ENCODE measurements around the gene CASK.

Gene CASK

DNA sequence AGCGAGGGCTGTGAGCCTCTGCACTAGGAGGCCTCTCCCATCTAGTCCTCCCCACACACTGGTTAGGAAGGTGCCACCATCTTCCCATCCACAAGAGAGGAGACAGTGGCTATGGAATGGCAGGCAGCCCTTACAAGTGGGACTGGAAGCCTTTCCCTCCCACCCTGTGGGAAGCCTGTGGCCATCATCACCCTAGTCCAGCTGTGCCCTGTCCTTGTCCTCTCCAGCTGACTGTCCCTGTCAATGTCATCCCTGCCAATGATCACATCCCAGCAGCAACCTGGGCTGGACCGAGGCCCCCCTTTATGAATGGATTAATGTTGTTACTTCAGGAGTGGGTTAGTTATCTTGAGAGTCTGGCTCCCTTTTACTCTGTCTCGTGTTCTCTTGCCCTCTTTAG, 423.4 kb downstream of the CASK start:
- Histone ChIP-seq H3K27ac (ENCODE audit: low read length) (no peak overlapping the region), H3K4me3 (ENCODE audit: low read length in 2 of 2) (no peak overlapping the region), H3K9me3 (ENCODE audit: control insufficient read depth in 2 of 2, low read length in 2 of 2) (peaks cover 0 to 5% of the 10 kb centered on the region in 2 donors), H3K9ac (ENCODE audit: low read length in 2 of 2) (no peak overlapping the region), H3K36me3 (ENCODE audit: control insufficient read depth in 2 of 2, insufficient read depth in 2 of 2, low read length in 2 of 2) (no peaks in the 10 kb centered on the region), H3K27me3 (ENCODE audit: control insufficient read depth in 1 of 2, insufficient read depth in 2 of 2, low read length in 2 of 2) (no peaks in the 10 kb centered on the region), H3K4me1 (ENCODE audit: control insufficient read depth, insufficient read depth, low read length) (no peaks in the 10 kb centered on the region)

- H3K27me3 ChIP-seq (ENCODE audit: control insufficient read depth in 1 of 2, insufficient read depth in 2 of 2, low read length in 2 of 2) = no peaks in the 10 kb centered on the region
- H3K9ac ChIP-seq (ENCODE audit: low read length in 2 of 2) = no peak overlapping the region
- no peak overlapping the region for H3K4me3 ChIP-seq (ENCODE audit: low read length in 2 of 2)
- no peaks in the 10 kb centered on the region for H3K4me1 ChIP-seq (ENCODE audit: control insufficient read depth, insufficient read depth, low read length)
- H3K36me3 ChIP-seq (ENCODE audit: control insufficient read depth in 2 of 2, insufficient read depth in 2 of 2, low read length in 2 of 2) = no peaks in the 10 kb centered on the region
- peaks cover 0 to 5% of the 10 kb centered on the region in 2 donors for H3K9me3 ChIP-seq (ENCODE audit: control insufficient read depth in 2 of 2, low read length in 2 of 2)
- H3K27ac ChIP-seq (ENCODE audit: low read length) = no peak overlapping the region
Measured at GRCh38 chrX:41499195-41499594, 424.2 kb downstream of the CASK start.

DNA sequence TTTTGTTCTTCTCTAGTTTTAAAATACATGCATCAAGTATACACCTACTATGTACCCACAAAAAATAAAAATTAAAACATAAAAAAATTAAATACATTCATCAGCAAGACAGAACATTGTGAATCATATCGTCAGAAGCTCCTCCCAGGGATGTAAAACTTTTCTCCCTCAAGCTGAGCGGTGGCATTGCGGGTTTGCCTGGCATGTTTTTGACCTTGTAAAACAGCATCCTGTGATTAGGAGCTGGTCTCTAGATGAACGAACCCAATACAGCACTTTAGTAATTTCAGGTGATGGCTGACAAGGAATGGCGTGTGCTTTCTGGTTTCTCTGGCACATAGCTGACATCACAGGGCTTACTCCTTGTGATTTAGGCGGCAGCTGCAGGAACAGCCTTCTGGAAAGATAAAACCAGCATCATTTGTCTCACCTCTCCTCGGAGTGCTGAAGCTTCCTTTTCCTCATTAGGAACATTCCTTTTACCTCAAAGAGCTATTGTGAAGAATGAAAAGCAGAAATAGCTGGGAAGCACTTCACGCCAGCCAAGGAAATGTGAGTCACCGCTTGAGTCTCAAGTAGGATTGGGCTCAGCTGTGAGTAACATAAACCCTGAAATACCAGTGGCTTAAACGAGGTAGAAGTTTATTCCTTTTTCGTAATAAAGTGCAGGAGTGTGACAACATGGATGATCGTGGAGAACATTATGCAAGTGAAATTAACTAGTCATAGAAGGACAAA, 431.9 kb downstream of the CASK start:
- H3K27me3 ChIP-seq (ENCODE audit: control insufficient read depth in 1 of 2, insufficient read depth in 2 of 2, low read length in 2 of 2) = no peaks in the 10 kb centered on the region
- no peak overlapping the region for H3K9ac ChIP-seq (ENCODE audit: low read length in 2 of 2)
- no peaks in the 10 kb centered on the region for H3K36me3 ChIP-seq (ENCODE audit: control insufficient read depth in 2 of 2, insufficient read depth in 2 of 2, low read length in 2 of 2)
- no peak overlapping the region for H3K27ac ChIP-seq (ENCODE audit: low read length)
- no peaks in the 10 kb centered on the region for H3K9me3 ChIP-seq (ENCODE audit: control insufficient read depth in 2 of 2, low read length in 2 of 2)
- H3K4me3 ChIP-seq (ENCODE audit: low read length in 2 of 2) = no peak overlapping the region
- peaks cover 2% of the 10 kb centered on the region for H3K4me1 ChIP-seq (ENCODE audit: control insufficient read depth, insufficient read depth, low read length)

- no peaks in the 10 kb centered on the region for H3K36me3 ChIP-seq (ENCODE audit: control insufficient read depth in 2 of 2, insufficient read depth in 2 of 2, low read length in 2 of 2)
- no peak overlapping the region for H3K9ac ChIP-seq (ENCODE audit: low read length in 2 of 2)
- no peak overlapping the region for H3K27ac ChIP-seq (ENCODE audit: low read length)
Measured at GRCh38 chrX:41490446-41490845, 432.9 kb downstream of the CASK start.

DNA sequence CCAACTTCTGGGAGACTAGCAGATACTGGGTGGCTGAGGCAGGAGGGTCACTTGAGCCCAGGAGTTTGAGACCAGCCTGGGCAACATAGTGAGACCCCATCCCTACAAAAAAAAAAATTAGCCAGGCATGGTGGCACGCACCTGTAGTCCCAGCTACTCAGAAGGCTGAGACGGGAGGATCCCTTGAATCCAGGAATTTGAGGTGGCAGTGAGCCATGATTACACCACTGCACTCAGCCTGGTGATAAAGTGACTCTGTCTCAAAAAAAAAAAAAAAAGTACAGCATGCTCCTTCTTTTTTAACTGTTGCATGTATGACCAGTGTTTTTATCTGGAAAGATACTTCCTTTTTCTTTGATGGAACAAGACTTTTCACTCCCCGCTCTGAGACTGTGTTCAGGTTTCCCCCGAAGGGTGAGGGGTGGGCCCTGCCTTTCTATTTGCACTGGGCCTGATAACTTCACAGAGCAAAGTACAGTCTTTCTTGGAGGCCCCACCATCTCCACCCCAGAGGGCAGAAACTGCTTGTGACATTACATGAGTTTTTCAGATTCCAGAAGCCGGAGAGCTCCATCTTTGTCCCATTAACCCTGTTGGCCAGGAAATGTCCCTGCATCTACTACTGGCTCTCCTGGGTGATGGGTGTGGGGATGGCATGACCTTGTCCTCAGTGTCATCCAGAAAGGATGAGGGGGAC, 441.1 kb downstream of the CASK start:
- Histone ChIP-seq H3K27me3 (ENCODE audit: control insufficient read depth in 1 of 2, insufficient read depth in 2 of 2, low read length in 2 of 2) (peaks cover 0 to 6% of the 10 kb centered on the region in 2 donors), H3K27ac (ENCODE audit: low read length) (no peak overlapping the region), H3K9ac (ENCODE audit: low read length in 2 of 2) (no peak overlapping the region), H3K36me3 (ENCODE audit: control insufficient read depth in 2 of 2, insufficient read depth in 2 of 2, low read length in 2 of 2) (no peaks in the 10 kb centered on the region), H3K4me1 (ENCODE audit: control insufficient read depth, insufficient read depth, low read length) (no peaks in the 10 kb centered on the region), H3K4me3 (ENCODE audit: low read length in 2 of 2) (no peak overlapping the region), H3K9me3 (ENCODE audit: control insufficient read depth in 2 of 2, low read length in 2 of 2) (no peaks in the 10 kb centered on the region)

More at GRCh38 chrX:41490446-41490845, 432.9 kb downstream of the CASK start:
- H3K4me1 ChIP-seq (ENCODE audit: control insufficient read depth, insufficient read depth, low read length) = peaks cover 2% of the 10 kb centered on the region
- no peaks in the 10 kb centered on the region for H3K27me3 ChIP-seq (ENCODE audit: control insufficient read depth in 1 of 2, insufficient read depth in 2 of 2, low read length in 2 of 2)
- H3K4me3 ChIP-seq (ENCODE audit: low read length in 2 of 2) = no peak overlapping the region
- no peaks in the 10 kb centered on the region for H3K9me3 ChIP-seq (ENCODE audit: control insufficient read depth in 2 of 2, low read length in 2 of 2)

GRCh38 chrX:41481264-41482109, 441.9 kb downstream of the CASK start:
- peaks cover 0 to 6% of the 10 kb centered on the region in 2 donors for H3K27me3 ChIP-seq (ENCODE audit: control insufficient read depth in 1 of 2, insufficient read depth in 2 of 2, low read length in 2 of 2)
- no peaks in the 10 kb centered on the region for H3K36me3 ChIP-seq (ENCODE audit: control insufficient read depth in 2 of 2, insufficient read depth in 2 of 2, low read length in 2 of 2)
- H3K4me1 ChIP-seq (ENCODE audit: control insufficient read depth, insufficient read depth, low read length) = no peaks in the 10 kb centered on the region
- H3K27ac ChIP-seq (ENCODE audit: low read length) = no peak overlapping the region
- no peak overlapping the region for H3K4me3 ChIP-seq (ENCODE audit: low read length in 2 of 2)
- H3K9ac ChIP-seq (ENCODE audit: low read length in 2 of 2) = no peak overlapping the region
- H3K9me3 ChIP-seq (ENCODE audit: control insufficient read depth in 2 of 2, low read length in 2 of 2) = no peaks in the 10 kb centered on the region

DNA sequence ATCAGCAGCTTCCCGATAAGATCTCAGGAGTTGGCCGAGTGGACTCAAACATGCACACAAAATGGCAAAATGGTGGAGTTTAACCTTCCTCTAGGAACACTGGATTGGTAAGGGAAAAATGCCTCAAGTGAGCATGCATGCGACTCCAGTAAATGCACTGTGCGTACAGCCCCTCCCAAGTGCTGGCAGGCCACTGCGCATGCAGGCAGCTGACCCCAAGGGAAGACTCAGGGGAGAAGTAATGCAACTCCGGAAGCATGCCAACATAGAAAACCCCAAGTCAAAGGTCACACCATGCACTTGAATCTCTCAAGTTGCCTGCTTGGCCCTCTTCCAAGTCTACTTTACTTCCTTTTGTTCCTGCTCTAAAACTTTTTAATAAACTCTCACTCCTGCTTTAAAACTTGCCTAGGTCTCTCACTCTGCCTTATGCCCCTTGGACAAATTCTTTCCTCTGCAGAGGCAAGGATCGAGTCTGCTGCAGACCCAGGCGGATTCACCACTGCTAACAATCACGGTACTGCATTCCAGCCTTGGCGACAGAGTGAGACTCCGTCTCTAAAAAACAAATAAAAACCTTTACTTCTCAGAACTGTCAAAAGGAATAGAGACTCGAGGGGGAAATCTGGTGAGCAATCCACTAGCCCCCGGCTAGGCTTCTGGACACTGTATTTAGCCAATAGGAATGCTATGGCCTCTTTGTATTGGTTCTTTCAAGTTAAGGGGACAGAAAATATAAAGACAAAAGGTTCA, 442.7 kb downstream of the CASK start:
- H3K36me3 ChIP-seq (ENCODE audit: control insufficient read depth in 2 of 2, insufficient read depth in 2 of 2, low read length in 2 of 2) = no peaks in the 10 kb centered on the region
- no peak overlapping the region for H3K27ac ChIP-seq (ENCODE audit: low read length)
- no peaks in the 10 kb centered on the region for H3K9me3 ChIP-seq (ENCODE audit: control insufficient read depth in 2 of 2, low read length in 2 of 2)
- peaks cover 0 to 9% of the 10 kb centered on the region in 2 donors for H3K27me3 ChIP-seq (ENCODE audit: control insufficient read depth in 1 of 2, insufficient read depth in 2 of 2, low read length in 2 of 2)
- no peaks in the 10 kb centered on the region for H3K4me1 ChIP-seq (ENCODE audit: control insufficient read depth, insufficient read depth, low read length)
- H3K4me3 ChIP-seq (ENCODE audit: low read length in 2 of 2) = no peak overlapping the region
- no peak overlapping the region for H3K9ac ChIP-seq (ENCODE audit: low read length in 2 of 2)

DNA sequence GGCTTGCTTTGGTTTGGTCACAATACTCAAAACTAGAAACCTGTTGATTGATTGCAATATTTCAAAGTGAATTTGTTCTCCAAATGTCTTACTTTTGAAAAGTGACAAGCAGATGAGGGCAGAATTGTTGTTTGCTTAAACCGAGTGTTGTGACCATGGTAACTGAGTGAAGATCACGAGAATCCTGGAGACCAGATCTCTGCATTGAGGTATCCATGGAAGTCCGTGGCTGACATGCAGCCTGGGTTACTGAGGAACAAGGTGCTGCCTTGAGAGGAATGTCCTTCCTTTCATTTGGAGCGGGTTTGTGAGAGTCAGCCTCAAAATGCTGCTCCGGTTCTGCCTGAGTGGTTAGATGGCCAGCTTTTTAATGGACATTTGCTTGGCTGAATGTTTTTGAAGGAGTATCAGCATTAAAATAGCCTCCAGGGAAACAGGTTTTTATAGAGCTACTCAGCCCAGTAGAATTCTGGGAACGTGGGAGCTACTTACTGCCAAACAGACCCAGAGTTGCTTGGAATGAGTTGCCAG, 444.9 kb downstream of the CASK start:
- no peak overlapping the region for H3K4me3 ChIP-seq (ENCODE audit: low read length in 2 of 2)
- no peaks in the 10 kb centered on the region for H3K36me3 ChIP-seq (ENCODE audit: control insufficient read depth in 2 of 2, insufficient read depth in 2 of 2, low read length in 2 of 2)
- no peaks in the 10 kb centered on the region for H3K9me3 ChIP-seq (ENCODE audit: control insufficient read depth in 2 of 2, low read length in 2 of 2)
- H3K27me3 ChIP-seq (ENCODE audit: control insufficient read depth in 1 of 2, insufficient read depth in 2 of 2, low read length in 2 of 2) = peaks cover 0 to 12% of the 10 kb centered on the region in 2 donors
- no peaks in the 10 kb centered on the region for H3K4me1 ChIP-seq (ENCODE audit: control insufficient read depth, insufficient read depth, low read length)
- no peak overlapping the region for H3K9ac ChIP-seq (ENCODE audit: low read length in 2 of 2)
- no peak overlapping the region for H3K27ac ChIP-seq (ENCODE audit: low read length)

DNA sequence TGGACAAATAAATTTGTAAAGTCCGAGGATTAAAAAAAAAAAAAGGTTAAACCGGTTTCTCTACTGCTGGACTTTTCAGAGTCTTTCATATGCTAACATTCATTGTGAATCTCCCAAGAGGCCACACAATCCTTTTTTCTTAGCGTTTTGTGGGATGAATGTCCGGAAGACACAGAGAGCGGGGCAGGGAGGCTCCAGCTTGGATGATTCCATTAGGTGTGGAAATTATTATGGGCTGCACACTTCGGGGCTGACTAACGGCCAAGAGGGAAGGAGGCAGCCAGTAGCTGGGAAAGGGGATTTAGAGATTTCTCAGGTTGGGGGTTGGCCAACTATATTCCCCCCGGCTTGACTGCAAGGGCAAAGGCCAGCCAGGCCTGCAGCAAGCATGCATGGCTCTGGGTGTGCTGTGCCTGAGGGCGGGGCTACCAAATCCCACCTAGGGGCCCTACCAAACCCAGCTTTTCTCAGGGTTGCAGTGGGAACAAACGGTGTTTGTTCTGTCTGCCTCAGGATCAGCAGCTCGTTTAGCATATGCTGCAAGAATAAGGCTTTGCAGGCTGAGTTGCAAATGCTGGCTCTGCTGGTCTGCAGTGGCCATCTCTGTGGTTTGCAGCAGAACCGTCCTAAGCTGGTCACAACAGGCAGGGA, 447.6 kb downstream of the CASK start:
- no peak overlapping the region for H3K27ac ChIP-seq (ENCODE audit: low read length)
- H3K27me3 ChIP-seq (ENCODE audit: control insufficient read depth in 1 of 2, insufficient read depth in 2 of 2, low read length in 2 of 2) = peaks cover 0 to 11% of the 10 kb centered on the region in 2 donors
- H3K9ac ChIP-seq (ENCODE audit: low read length in 2 of 2) = no peak overlapping the region
- H3K4me3 ChIP-seq (ENCODE audit: low read length in 2 of 2) = no peak overlapping the region
- H3K4me1 ChIP-seq (ENCODE audit: control insufficient read depth, insufficient read depth, low read length) = no peaks in the 10 kb centered on the region
- H3K36me3 ChIP-seq (ENCODE audit: control insufficient read depth in 2 of 2, insufficient read depth in 2 of 2, low read length in 2 of 2) = no peaks in the 10 kb centered on the region
- H3K9me3 ChIP-seq (ENCODE audit: control insufficient read depth in 2 of 2, low read length in 2 of 2) = no peaks in the 10 kb centered on the region
